Chondrocyte (in vitro differentiated cells): ENCODE data around the gene ABLIM1. TPM values are rescaled to one million over a fixed set of nuclear protein-coding genes. Genes with fewer than 3 reads are reported as not detected.

Source experiments
- DNase-seq: peaks from one replicate; pipeline ENCODE4 v3.0.0; 2021; ENCODE audit warnings: mixed read lengths, low spot score
- H3K27ac Mint-ChIP-seq: one replicate; pipeline ENCODE4 v1.8.0; 2021; ENCODE audit warnings: mild to moderate bottlenecking, moderate library complexity, mixed read lengths; ENCODE audit not compliant: unreplicated experiment
- H3K27me3 Mint-ChIP-seq: 2 replicates; pipeline ENCODE4 v1.8.0; 2021; ENCODE audit warnings: low read depth, mixed read lengths
- H3K36me3 Mint-ChIP-seq: 2 replicates; pipeline ENCODE4 v1.8.0; 2021; ENCODE audit warnings: low read depth, mixed read lengths
- H3K4me1 Mint-ChIP-seq: 2 replicates; pipeline ENCODE4 v1.8.0; 2021; ENCODE audit warnings: low read depth, mild to moderate bottlenecking, mixed read lengths
- H3K4me3 Mint-ChIP-seq: one replicate; pipeline ENCODE4 v1.8.0; 2021; ENCODE audit warnings: mild to moderate bottlenecking, moderate library complexity, mixed read lengths; ENCODE audit not compliant: unreplicated experiment
- H3K9me3 Mint-ChIP-seq: 2 replicates; pipeline ENCODE4 v1.8.0; 2021; ENCODE audit warnings: low read depth, mixed read lengths
- total RNA-seq: library from RNA; stranded (reverse); gene quantifications from 3 replicates; pipeline ENCODE4 v1.2.1, GENCODE V29; 2021
- TF ChIP-seq, protein P1 (sequence below): fragments of 200-600 bp; sonication (generic); IDR thresholded peaks from 2 replicates; pipeline ENCODE4 v1.5.0; 2021; ENCODE audit warnings: antibody characterized with exemption, mild to moderate bottlenecking, moderate library complexity

The ABLIM1 gene
- total RNA-seq, 1 donor from 2014 or later: 15.7 TPM

DNA sequence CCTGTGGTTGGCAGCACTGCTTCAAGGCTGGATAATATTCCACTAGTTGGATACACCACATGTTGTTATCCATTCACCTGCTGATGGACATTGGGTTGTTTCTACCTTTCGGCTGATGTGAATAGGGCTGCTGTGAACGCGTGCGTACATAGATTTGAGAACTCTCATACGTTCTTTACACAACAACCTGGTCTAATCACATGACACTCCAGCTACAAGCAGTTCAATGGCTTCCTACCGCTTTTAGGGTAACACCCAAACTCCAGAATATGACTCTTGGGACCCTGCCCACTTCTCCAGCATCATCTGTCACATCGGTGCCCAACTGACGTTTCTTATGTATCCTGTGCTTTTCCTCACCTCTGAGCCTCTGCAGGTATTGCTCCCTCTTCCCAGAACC, 114.6 kb downstream of the ABLIM1 start:
- Mint-ChIP-seq H3K27me3 (no peaks in the 10 kb centered on the region), H3K9me3 (no peaks in the 10 kb centered on the region), H3K36me3 (no peaks in the 10 kb centered on the region), H3K27ac (no peak overlapping the region), H3K4me1 (peaks cover 22% of the 10 kb centered on the region), H3K4me3 (no peak overlapping the region)
- no peak for DNase-seq
- TF ChIP-seq, protein P1, sequence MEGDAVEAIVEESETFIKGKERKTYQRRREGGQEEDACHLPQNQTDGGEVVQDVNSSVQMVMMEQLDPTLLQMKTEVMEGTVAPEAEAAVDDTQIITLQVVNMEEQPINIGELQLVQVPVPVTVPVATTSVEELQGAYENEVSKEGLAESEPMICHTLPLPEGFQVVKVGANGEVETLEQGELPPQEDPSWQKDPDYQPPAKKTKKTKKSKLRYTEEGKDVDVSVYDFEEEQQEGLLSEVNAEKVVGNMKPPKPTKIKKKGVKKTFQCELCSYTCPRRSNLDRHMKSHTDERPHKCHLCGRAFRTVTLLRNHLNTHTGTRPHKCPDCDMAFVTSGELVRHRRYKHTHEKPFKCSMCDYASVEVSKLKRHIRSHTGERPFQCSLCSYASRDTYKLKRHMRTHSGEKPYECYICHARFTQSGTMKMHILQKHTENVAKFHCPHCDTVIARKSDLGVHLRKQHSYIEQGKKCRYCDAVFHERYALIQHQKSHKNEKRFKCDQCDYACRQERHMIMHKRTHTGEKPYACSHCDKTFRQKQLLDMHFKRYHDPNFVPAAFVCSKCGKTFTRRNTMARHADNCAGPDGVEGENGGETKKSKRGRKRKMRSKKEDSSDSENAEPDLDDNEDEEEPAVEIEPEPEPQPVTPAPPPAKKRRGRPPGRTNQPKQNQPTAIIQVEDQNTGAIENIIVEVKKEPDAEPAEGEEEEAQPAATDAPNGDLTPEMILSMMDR: no peak

DNA sequence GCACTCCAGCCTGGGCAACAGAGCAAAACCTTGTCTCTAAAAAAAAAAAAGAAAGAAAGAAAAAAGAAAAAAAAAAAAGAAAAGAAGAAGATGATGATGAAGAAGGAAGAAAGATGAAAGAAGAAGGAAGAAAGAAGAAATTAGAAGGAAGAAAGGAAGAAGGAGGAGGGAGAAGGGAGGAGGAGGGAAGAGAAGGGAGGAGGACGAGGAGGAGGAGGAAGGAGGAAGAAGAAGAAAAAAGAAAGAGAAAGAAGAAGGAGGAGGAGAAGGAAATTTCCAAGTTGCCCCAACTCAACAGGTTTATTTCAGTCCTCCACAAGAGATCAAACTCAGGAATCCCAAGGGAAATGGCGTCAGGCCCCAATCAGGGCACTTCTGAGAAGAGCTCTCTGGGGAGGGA, 115.7 kb downstream of the ABLIM1 start:
- no peaks in the 10 kb centered on the region for H3K9me3 Mint-ChIP-seq

DNA sequence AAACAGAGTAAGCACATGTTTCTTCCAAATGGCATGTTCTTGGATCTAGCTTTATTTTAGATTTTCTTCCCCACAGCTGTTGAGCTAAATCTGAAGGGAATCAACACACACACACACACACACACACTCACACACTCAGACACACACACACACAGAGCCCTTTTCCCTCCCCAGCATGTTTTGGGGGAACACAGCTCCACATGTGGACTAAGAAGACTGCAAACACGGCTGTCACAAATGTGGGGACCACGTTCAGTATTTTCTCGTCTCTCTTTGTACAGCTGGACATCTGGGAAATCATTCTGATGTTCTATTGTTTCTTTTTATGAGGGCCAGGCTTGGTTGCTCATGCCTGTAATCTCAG, 116.3 kb downstream of the ABLIM1 start:
- DNase-seq: no peak
- Mint-ChIP-seq H3K4me3 (no peak overlapping the region), H3K4me1 (peaks cover 22% of the 10 kb centered on the region), H3K36me3 (no peaks in the 10 kb centered on the region), H3K27me3 (no peaks in the 10 kb centered on the region), H3K9me3 (no peaks in the 10 kb centered on the region), H3K27ac (peak overlapping the region; percentile 18)
- TF ChIP-seq, protein P1: no peak

More for the DNA sequence above, 115.7 kb downstream of the ABLIM1 start:
- no peaks in the 10 kb centered on the region for H3K27me3 Mint-ChIP-seq
- no peaks in the 10 kb centered on the region for H3K36me3 Mint-ChIP-seq
- H3K27ac Mint-ChIP-seq: no peak overlapping the region
- no peak for DNase-seq
- H3K4me1 Mint-ChIP-seq: peaks cover 22% of the 10 kb centered on the region
- TF ChIP-seq, protein P1: no peak
- H3K4me3 Mint-ChIP-seq: no peak overlapping the region

DNA sequence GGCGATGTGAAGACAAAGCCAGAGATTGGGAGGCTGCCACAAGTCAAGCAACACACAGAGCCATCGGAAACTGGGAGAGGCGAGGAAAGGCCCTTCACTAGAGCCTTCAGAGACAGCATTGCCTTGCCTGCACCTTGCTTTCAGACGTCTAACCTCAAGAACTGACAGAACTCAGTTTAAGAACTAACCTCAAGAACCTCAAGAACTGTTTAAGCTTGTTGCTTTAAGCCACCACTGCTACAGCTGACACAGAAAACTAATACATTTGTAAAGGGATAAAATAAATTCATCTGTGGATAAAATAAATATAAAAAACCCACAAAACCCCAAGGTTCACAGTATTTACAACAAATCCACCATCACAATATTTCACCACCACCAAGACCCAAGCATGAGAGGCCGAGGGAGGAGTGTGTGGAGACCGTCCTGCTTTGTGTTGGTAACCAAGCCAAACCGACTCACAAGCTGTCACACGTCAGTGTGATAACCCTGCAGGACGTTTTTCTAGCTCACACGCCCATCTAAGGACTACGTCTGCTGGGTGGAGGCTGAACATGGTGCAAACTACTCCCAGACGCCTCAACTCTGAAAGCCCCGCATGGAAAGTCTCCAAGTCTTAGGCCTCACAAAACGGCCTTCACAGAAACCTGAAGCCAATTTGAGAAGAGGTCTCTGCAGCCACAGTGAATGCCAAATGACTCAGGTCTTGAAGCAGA, 116.8 kb downstream of the ABLIM1 start:
- TF ChIP-seq, protein P1: no peak
- peak overlapping the region; percentile 51 for H3K27ac Mint-ChIP-seq
- no peak overlapping the region for H3K4me3 Mint-ChIP-seq
- no peak for DNase-seq
- H3K27me3 Mint-ChIP-seq: no peaks in the 10 kb centered on the region
- peaks cover 22% of the 10 kb centered on the region for H3K4me1 Mint-ChIP-seq
- no peaks in the 10 kb centered on the region for H3K36me3 Mint-ChIP-seq
- no peaks in the 10 kb centered on the region for H3K9me3 Mint-ChIP-seq

DNA sequence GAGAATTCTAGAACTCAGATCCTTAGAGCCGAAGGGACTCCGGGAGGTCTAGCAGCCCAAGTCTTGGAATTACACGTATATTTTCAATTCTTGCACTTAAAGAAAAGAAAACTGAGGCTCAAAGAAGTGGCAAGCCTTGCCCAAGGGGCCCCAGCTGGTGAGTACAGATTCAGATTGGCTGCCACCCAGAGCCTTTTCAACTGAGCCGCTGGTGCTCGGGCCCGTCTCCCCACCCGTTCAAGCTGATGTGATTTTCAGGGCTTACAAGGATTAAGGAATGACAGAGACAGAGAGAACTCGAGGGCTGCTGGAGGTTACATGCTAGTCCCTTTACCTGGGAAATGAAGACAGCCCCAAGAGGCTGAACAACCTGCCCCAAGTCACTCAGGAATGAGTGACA, 117.8 kb downstream of the ABLIM1 start:
- peaks cover 21% of the 10 kb centered on the region for H3K4me1 Mint-ChIP-seq
- no peak overlapping the region for H3K4me3 Mint-ChIP-seq
- DNase-seq: no peak
- H3K27me3 Mint-ChIP-seq: no peaks in the 10 kb centered on the region
- no peaks in the 10 kb centered on the region for H3K9me3 Mint-ChIP-seq
- H3K36me3 Mint-ChIP-seq: peaks cover 2% of the 10 kb centered on the region
- no peak overlapping the region for H3K27ac Mint-ChIP-seq
- TF ChIP-seq, protein P1: no peak
